T-helper 2 cell treated with Interferon-gamma antibody and Interleukin-4, amounts not matched to agents 100 ng/mL and 5 ng/mL, for 36 hours (primary cell): ENCODE data around the gene RECK. TPM values are rescaled to one million over a fixed set of nuclear protein-coding genes. Genes with fewer than 3 reads are reported as not detected.
"Not testable (repeated sequence)": the region's sequence is repeated elsewhere in the genome, so short reads cannot be mapped to it uniquely, and the experiment has no call there.

Experiments
- intact Hi-C: fragments of 100-400 bp; cut with micrococcal nuclease; formaldehyde crosslinking; loops from one replicate; pipeline ENCODE4 v1.15.1; 2023
- total RNA-seq: library from RNA; stranded (reverse); gene quantifications from 2 replicates; pipeline ENCODE4 v1.2.3, GENCODE V29; 2022

Gene RECK
- total RNA-seq, 1 donor from 2014 or later = 6.6 TPM

GRCh38 chr9:36102742-36103495 is 66.2 kb downstream of the RECK start:
- intact Hi-C loops = loop anchor here (1.0 kb wide), 3 partner anchors 33 to 226 kb away; partner anchors contain the start of gene GLIPR2

- intact Hi-C loops = no loop called here
Measured at GRCh38 chr9:36109071-36109470, 72.4 kb downstream of the RECK start.

- intact Hi-C loops = no loop called here
Measured at GRCh38 chr9:36110434-36110833, 73.7 kb downstream of the RECK start.

GRCh38 chr9:36112516-36112915 is 75.8 kb downstream of the RECK start:
- intact Hi-C loops = no loop called here

GRCh38 chr9:36113999-36114398 is 77.3 kb downstream of the RECK start:
- intact Hi-C loops = no loop called here

GRCh38 chr9:36116593-36116992 is 79.9 kb downstream of the RECK start:
- intact Hi-C loops = no loop called here

- intact Hi-C loops = no loop called here
Measured at GRCh38 chr9:36118201-36118600, 81.5 kb downstream of the RECK start.

- intact Hi-C loops = no loop called here
Measured at GRCh38 chr9:36118706-36119105, 82.0 kb downstream of the RECK start.

GRCh38 chr9:36119476-36119875 is 82.8 kb downstream of the RECK start:
- intact Hi-C loops = no loop called here

- intact Hi-C loops = no loop called here
Measured at GRCh38 chr9:36120705-36121104, 84.0 kb downstream of the RECK start.

GRCh38 chr9:36121971-36122370 is 85.3 kb downstream of the RECK start:
- intact Hi-C loops = no loop called here

- intact Hi-C loops = no loop called here
Measured at GRCh38 chr9:36123515-36123914, 86.8 kb downstream of the RECK start.

GRCh38 chr9:36125062-36125855 is 88.5 kb downstream of the RECK start:
- intact Hi-C loops = no loop called here

- intact Hi-C loops = no loop called here
Measured at GRCh38 chr9:36126016-36126730, 89.5 kb downstream of the RECK start.

- intact Hi-C loops = no loop called here
Measured at GRCh38 chr9:36127652-36128244, 91.0 kb downstream of the RECK start.

- intact Hi-C loops = no loop called here
Measured at GRCh38 chr9:36128349-36128748, 91.6 kb downstream of the RECK start.

- intact Hi-C loops = no loop called here
Measured at GRCh38 chr9:36129139-36129538, 92.4 kb downstream of the RECK start.

- intact Hi-C loops = not testable (repeated sequence)
Measured at GRCh38 chr9:36131666-36132065, 95.0 kb downstream of the RECK start.

GRCh38 chr9:36132086-36132485 is 95.4 kb downstream of the RECK start:
- intact Hi-C loops = no loop called here

- intact Hi-C loops = no loop called here
Measured at GRCh38 chr9:36134761-36135505, 98.2 kb downstream of the RECK start.
